ENCODE measurements around the gene CDC42BPG. TPM values are rescaled to one million over a fixed set of nuclear protein-coding genes. Genes with fewer than 3 reads are reported as not detected.

CDC42BPG gene
- total RNA-seq (1 to 10 TPM; 7.6 to 9.2 TPM), polyA plus RNA-seq (ENCODE audit: insufficient read depth, low read depth, low replicate concordance) (5.3 TPM)
- long read RNA-seq, donor 1: 0 reads
- long read RNA-seq, donor 2: 0 reads

DNA sequence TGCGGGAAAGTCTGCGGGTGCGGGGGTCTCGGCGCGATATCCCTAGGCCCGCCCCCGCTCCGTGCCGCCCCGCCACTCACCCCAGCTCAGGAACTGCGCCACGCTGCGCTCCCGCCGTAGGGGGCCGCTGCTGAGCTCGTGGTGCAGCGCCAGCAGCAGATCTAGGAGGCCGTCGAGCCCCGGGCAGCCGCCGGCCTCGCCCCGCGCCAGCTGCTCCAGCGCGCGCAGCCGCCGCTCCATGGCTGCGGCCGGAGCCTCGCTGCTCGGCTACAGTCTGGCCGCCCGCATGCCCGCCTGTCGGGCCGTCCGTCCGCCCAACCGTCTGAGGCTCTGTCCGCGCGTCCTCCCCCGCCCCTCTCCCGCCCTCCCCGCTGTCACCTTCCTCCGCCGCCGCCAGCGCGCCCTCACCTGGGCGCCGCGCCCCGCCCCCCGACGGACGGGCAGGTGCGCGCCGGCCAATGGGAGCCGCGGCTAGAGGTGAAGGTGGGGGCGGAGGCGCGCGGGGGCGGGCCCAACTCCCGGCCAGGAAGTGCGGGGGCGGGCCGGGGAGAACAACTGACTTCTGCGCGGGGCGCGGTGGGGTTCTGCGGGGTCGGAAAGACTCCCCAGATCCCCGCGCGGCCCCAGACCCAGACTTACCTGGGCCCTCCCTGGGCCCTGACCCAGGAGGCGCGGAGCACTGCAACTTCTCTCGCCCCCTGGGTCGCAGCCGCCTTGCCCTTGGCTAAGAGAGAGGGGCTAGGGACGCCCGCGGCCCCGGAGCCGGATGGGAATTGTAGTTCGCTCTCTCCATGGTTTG lies at the start of gene CDC42BPG:
CDC42BPG (minus strand) TSS at position 324 of the 799 bp plus-strand sequence; CDS start at position 240, 84 bp downstream.
- WGBS, 2 donors: 2 to 3% methylated on average over 17 to 72 of the region's 96 CpGs
- H3K9me3 ChIP-seq: no peaks in the 10 kb centered on the region
- intact Hi-C loops (cut with DNase I; ENCODE audit: low total_unique reads): loop anchor here (5.0 to 10.0 kb wide), 2 partner anchors 48 to 170 kb away; partner anchors contain the start of gene ARL2
- TF ChIP-seq, protein P1, sequence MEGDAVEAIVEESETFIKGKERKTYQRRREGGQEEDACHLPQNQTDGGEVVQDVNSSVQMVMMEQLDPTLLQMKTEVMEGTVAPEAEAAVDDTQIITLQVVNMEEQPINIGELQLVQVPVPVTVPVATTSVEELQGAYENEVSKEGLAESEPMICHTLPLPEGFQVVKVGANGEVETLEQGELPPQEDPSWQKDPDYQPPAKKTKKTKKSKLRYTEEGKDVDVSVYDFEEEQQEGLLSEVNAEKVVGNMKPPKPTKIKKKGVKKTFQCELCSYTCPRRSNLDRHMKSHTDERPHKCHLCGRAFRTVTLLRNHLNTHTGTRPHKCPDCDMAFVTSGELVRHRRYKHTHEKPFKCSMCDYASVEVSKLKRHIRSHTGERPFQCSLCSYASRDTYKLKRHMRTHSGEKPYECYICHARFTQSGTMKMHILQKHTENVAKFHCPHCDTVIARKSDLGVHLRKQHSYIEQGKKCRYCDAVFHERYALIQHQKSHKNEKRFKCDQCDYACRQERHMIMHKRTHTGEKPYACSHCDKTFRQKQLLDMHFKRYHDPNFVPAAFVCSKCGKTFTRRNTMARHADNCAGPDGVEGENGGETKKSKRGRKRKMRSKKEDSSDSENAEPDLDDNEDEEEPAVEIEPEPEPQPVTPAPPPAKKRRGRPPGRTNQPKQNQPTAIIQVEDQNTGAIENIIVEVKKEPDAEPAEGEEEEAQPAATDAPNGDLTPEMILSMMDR (IDR thresholded peaks at IDR 0.05): peak; percentile 25 to 65 (median 58)
- TF ChIP-seq POLR2A (IDR thresholded peaks at IDR 0.05): no peak
- no peaks in the 10 kb centered on the region for H3K27me3 ChIP-seq
- H3K36me3 ChIP-seq (ENCODE audit: low read depth, missing control alignments): no peaks in the 10 kb centered on the region
- H3K4me3 ChIP-seq: peak within 1 kb of the TSS; percentile 49 to 58
- H3K4me1 ChIP-seq: peaks cover 6% of the 10 kb centered on the region
- DNase-seq: peak; percentile 77
- H3K27ac ChIP-seq: peak within 1 kb of the TSS in 1 of 2 donors; percentile 19

DNA sequence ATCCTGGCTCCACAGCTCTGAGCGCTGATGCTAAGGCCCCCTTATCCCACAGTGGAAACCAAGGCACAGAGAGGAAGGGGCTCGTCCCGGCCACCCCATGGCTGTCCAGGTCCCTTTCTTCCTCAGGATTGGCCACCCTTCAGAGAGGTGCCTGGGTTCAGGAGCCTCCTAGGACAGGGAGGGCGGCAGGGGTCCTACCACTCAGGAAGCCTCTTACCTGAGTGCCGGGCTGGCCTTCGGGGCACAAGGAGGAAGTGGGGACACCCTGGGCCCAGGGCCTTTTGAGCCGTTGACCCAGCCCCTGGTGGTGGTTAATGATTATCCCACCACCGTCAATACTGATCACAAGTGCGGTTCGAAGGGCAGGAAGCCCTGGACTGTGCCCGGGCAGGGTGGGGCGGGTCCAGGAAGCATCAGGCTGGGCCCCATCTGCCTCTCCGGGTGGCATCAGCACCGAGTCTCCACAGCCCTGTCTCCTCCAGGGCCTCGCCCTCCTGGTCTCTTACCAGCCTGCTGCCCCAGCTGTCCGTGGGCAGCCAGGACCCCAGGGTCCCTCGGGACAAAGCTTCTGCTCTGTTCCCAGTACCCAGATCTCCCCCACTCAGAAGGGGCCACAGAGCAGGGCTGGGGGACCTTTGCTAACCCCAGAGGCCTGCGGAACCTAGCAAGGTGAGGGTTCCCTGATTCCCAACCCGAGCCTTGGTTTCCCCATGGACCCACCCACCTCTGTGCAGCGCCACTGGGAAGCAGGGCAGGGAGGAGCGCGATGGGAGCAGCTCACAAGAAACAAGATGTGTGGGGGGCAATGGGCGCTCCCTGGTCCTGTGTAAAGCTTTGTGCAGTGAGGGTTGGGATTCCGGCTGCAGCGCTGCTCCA lies 49.0 kb upstream of the CDC42BPG start:
- H3K4me1 ChIP-seq: no peaks in the 10 kb centered on the region
- no peak overlapping the region for H3K4me3 ChIP-seq
- intact Hi-C loops (cut with DNase I; ENCODE audit: low total_unique reads): loop anchor here (5.0 kb wide), 1 partner anchor 46 kb away; no protein-coding TSS in a partner anchor
- no peaks in the 10 kb centered on the region for H3K9me3 ChIP-seq
- H3K27ac ChIP-seq: no peak overlapping the region
- no peaks in the 10 kb centered on the region for H3K36me3 ChIP-seq (ENCODE audit: low read depth, missing control alignments)
- 80 to 85% methylated on average over 7 to 25 of the region's 25 CpGs for WGBS, 2 donors
- no peaks in the 10 kb centered on the region for H3K27me3 ChIP-seq
- no peak for DNase-seq
- TF ChIP-seq POLR2A (IDR thresholded peaks at IDR 0.05): no peak
- TF ChIP-seq, protein P1 (IDR thresholded peaks at IDR 0.05): no peak

GRCh38 chr11:64892838-64893193 lies 48.4 kb upstream of the CDC42BPG start:
- no peak overlapping the region for H3K4me3 ChIP-seq
- intact Hi-C loops (cut with DNase I; ENCODE audit: low total_unique reads): loop anchor here (5.0 kb wide), 1 partner anchor 46 kb away; no protein-coding TSS in a partner anchor

DNA sequence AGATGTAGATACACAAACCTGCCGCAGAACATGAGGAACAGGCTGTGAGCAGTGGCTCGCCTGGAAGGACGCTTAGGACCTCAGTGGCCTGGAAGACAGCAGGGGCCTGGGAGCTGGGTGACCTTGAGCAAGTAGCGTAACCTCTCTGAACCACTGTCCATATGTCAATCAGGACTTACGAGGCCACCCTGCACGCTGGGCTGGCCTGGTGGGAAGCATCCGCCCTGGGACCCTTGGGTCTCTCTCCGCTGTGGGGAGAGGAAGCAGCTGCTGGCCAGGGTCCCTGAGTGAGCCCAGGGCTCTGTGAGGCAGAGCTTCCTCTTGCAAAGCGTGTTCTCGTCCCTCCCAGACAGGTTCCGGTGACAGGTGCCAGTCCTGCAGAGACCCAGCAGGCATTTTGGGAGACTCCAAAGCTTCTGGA lies 48.0 kb upstream of the CDC42BPG start:
- Histone ChIP-seq H3K36me3 (ENCODE audit: low read depth, missing control alignments) (no peaks in the 10 kb centered on the region), H3K9me3 (no peaks in the 10 kb centered on the region), H3K4me1 (peaks cover 8% of the 10 kb centered on the region), H3K4me3 (no peak overlapping the region), H3K27ac (no peak overlapping the region), H3K27me3 (no peaks in the 10 kb centered on the region)
- TF ChIP-seq POLR2A (IDR thresholded peaks at IDR 0.05): no peak
- TF ChIP-seq, protein P1 (IDR thresholded peaks at IDR 0.05): no peak
- no peak for DNase-seq
- WGBS, 2 donors: 72 to 81% methylated on average over 10 to 11 of the region's 11 CpGs
- intact Hi-C loops (cut with DNase I; ENCODE audit: low total_unique reads): loop anchor here (5.0 kb wide), 1 partner anchor 45 kb away; no protein-coding TSS in a partner anchor

More at GRCh38 chr11:64892838-64893193, 48.4 kb upstream of the CDC42BPG start:
- no peaks in the 10 kb centered on the region for H3K36me3 ChIP-seq (ENCODE audit: low read depth, missing control alignments)
- H3K4me1 ChIP-seq: peaks cover 6% of the 10 kb centered on the region
- no peaks in the 10 kb centered on the region for H3K27me3 ChIP-seq
- no peak overlapping the region for H3K27ac ChIP-seq
- TF ChIP-seq, protein P1 (IDR thresholded peaks at IDR 0.05): no peak
- H3K9me3 ChIP-seq: no peaks in the 10 kb centered on the region
- 87 to 90% methylated on average over 3 to 8 of the region's 10 CpGs for WGBS, 2 donors
- no peak for DNase-seq
